ENCODE data around the gene SIGLEC14.

DNA sequence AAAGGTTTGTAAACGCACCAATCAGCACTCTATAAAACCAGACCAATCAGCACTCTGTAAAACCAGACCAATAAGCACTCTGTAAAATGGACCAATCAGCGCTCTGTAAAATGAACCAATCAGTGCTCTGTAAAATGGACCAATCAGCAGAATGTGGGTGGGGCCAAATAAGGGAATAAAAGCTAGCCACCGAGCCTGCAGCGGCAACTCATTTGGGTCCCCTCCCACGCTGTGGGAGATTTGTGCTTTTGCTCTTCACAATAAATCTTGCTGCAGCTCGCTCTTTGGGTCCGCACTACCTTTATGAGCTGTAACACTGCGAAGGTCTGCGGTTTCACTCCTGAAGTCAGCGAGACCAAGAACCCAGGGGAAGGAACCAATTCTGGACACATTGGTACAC lies 47.5 kb downstream of the SIGLEC14 start:
- TF ChIP-seq, protein P1, sequence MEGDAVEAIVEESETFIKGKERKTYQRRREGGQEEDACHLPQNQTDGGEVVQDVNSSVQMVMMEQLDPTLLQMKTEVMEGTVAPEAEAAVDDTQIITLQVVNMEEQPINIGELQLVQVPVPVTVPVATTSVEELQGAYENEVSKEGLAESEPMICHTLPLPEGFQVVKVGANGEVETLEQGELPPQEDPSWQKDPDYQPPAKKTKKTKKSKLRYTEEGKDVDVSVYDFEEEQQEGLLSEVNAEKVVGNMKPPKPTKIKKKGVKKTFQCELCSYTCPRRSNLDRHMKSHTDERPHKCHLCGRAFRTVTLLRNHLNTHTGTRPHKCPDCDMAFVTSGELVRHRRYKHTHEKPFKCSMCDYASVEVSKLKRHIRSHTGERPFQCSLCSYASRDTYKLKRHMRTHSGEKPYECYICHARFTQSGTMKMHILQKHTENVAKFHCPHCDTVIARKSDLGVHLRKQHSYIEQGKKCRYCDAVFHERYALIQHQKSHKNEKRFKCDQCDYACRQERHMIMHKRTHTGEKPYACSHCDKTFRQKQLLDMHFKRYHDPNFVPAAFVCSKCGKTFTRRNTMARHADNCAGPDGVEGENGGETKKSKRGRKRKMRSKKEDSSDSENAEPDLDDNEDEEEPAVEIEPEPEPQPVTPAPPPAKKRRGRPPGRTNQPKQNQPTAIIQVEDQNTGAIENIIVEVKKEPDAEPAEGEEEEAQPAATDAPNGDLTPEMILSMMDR (IDR thresholded peaks at IDR 0.05 in 4 of 5, conservative IDR thresholded peaks at IDR 0.05 in 1 of 5): no peak
- no peak for TF ChIP-seq POLR2A (IDR thresholded peaks at IDR 0.05)
